Hepatocyte (in vitro differentiated cells): ENCODE measurements around the gene FOXO3.

ENCODE experiments used
- CTCF ChIP-seq: fragments of 200-600 bp; sonication (generic); IDR thresholded peaks from 2 replicates; pipeline ENCODE4 v1.5.1; 2016; ENCODE audit warnings: antibody characterized with exemption, mild to moderate bottlenecking; ENCODE audit not compliant: poor library complexity
- EZH2 ChIP-seq: fragments of 200-600 bp; sonication (generic); IDR thresholded peaks from 2 replicates; pipeline ENCODE4 v1.6.1; 2016; ENCODE audit warnings: antibody characterized with exemption, mild to moderate bottlenecking, borderline replicate concordance
- EZH2phosphoT487 ChIP-seq: fragments of 200-600 bp; sonication (generic); IDR thresholded peaks from one replicate; pipeline ENCODE4 v1.6.1; 2018; ENCODE audit warnings: antibody characterized with exemption, mild to moderate bottlenecking, low read depth, moderate library complexity; ENCODE audit not compliant: unreplicated experiment, severe bottlenecking

GRCh38 chr6:108626777-108627176 is 66.1 kb downstream of the FOXO3 start:
- no peak for TF ChIP-seq CTCF
- no peak for TF ChIP-seq EZH2phosphoT487
- TF ChIP-seq EZH2 = no peak
